MM.1S (cell line): Measurements from ENCODE around the gene ENHO.
A peak's percentile ranks its signal among the peaks of the same experiment; 100 is the strongest.

Experiments used
- DNase-seq: peaks from one replicate; pipeline ENCODE4 v3.0.0-alpha.2; 2015
- H2AFZ ChIP-seq: fragments of 300-600 bp; sonication (generic); 2 replicates; pipeline ENCODE4 v1.6.0; 2016; ENCODE audit warnings: antibody characterized with exemption, low read length
- H3F3A ChIP-seq: fragments of 300-600 bp; sonication (generic); 2 replicates; pipeline ENCODE4 v1.6.1; 2016; ENCODE audit warnings: mild to moderate bottlenecking, antibody characterized with exemption, low read length, moderate library complexity, mixed read lengths; ENCODE audit not compliant: insufficient read depth
- H3K27ac ChIP-seq: fragments of 300-600 bp; sonication (generic); 2 replicates; pipeline ENCODE4 v1.5.1; 2016; ENCODE audit warnings: mild to moderate bottlenecking, low read length
- H3K27me3 ChIP-seq: fragments of 300-600 bp; sonication (generic); replicated peaks from 2 replicates; pipeline ENCODE4 v1.6.0; 2016; ENCODE audit warnings: low read length; ENCODE audit not compliant: insufficient read depth
- H3K36me3 ChIP-seq: fragments of 300-600 bp; sonication (generic); replicated peaks from 2 replicates; pipeline ENCODE4 v1.6.1; 2016; ENCODE audit warnings: mild to moderate bottlenecking, low read length, mixed read lengths; ENCODE audit not compliant: insufficient read depth
- H3K4me1 ChIP-seq: fragments of 300-600 bp; sonication (generic); 2 replicates; pipeline ENCODE4 v1.6.1; 2016; ENCODE audit warnings: low read length, mixed read lengths
- H3K4me2 ChIP-seq: fragments of 300-600 bp; sonication (generic); 2 replicates; pipeline ENCODE4 v1.6.0; 2016; ENCODE audit warnings: low read depth, low read length
- H3K4me3 ChIP-seq: fragments of 300-600 bp; sonication (generic); 2 replicates; pipeline ENCODE4 v1.5.1; 2016; ENCODE audit warnings: low read length, mixed read lengths
- H3K79me2 ChIP-seq: fragments of 300-600 bp; sonication (generic); 2 replicates; pipeline ENCODE4 v1.6.1; 2016; ENCODE audit warnings: mixed run types, low read length, mixed read lengths
- H3K9ac ChIP-seq: fragments of 300-600 bp; sonication (generic); 2 replicates; pipeline ENCODE4 v1.6.1; 2016; ENCODE audit warnings: low read length, mixed read lengths
- H3K9me2 ChIP-seq: fragments of 300-600 bp; sonication (generic); replicated peaks from 2 replicates; pipeline ENCODE4 v1.6.1; 2016; ENCODE audit warnings: mild to moderate bottlenecking, low read length, mixed read lengths; ENCODE audit not compliant: insufficient read depth
- H3K9me3 ChIP-seq: fragments of 300-600 bp; sonication (generic); replicated peaks from 2 replicates; pipeline ENCODE4 v1.6.1; 2016; ENCODE audit warnings: mild to moderate bottlenecking, low read length, mixed read lengths; ENCODE audit not compliant: insufficient read depth
- H4K20me1 ChIP-seq: fragments of 300-600 bp; sonication (generic); 2 replicates; pipeline ENCODE4 v1.6.1; 2016; ENCODE audit warnings: mild to moderate bottlenecking, low read length, moderate library complexity, mixed read lengths; ENCODE audit not compliant: insufficient read depth
- EZH2 ChIP-seq: fragments of 300-600 bp; sonication (generic); optimal IDR thresholded peaks from 2 replicates; pipeline ENCODE3; 2017; ENCODE audit warnings: low read depth, mild to moderate bottlenecking, antibody characterized with exemption, low read length, mixed read lengths
- EZH2phosphoT487 ChIP-seq: fragments of 300-600 bp; sonication (generic); IDR thresholded peaks from 2 replicates; pipeline ENCODE4 v1.6.1; 2018; ENCODE audit warnings: antibody characterized with exemption, low read length
- TF ChIP-seq, protein P1 (sequence below): fragments of 300-600 bp; sonication (generic); IDR thresholded peaks from 2 replicates; pipeline ENCODE4 v1.5.1; 2016; ENCODE audit warnings: antibody characterized with exemption, low read length, mixed read lengths

Gene ENHO

GRCh38 chr9:34519321-34520020 lies 3.3 kb downstream of the ENHO start:
- no peak overlapping the region for H3K4me2 ChIP-seq
- H3K9me3 ChIP-seq, result no peaks in the 10 kb centered on the region
- no peaks in the 10 kb centered on the region for H3K36me3 ChIP-seq
- H4K20me1 ChIP-seq, result no peaks in the 10 kb centered on the region
- TF ChIP-seq, protein P1, sequence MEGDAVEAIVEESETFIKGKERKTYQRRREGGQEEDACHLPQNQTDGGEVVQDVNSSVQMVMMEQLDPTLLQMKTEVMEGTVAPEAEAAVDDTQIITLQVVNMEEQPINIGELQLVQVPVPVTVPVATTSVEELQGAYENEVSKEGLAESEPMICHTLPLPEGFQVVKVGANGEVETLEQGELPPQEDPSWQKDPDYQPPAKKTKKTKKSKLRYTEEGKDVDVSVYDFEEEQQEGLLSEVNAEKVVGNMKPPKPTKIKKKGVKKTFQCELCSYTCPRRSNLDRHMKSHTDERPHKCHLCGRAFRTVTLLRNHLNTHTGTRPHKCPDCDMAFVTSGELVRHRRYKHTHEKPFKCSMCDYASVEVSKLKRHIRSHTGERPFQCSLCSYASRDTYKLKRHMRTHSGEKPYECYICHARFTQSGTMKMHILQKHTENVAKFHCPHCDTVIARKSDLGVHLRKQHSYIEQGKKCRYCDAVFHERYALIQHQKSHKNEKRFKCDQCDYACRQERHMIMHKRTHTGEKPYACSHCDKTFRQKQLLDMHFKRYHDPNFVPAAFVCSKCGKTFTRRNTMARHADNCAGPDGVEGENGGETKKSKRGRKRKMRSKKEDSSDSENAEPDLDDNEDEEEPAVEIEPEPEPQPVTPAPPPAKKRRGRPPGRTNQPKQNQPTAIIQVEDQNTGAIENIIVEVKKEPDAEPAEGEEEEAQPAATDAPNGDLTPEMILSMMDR, result peak; percentile 13; the same call in 1 of the 2 replicates
- no peak for TF ChIP-seq EZH2
- H3K4me3 ChIP-seq, result no peak overlapping the region
- H3K79me2 ChIP-seq, result no peaks in the 10 kb centered on the region
- no peaks in the 10 kb centered on the region for H3K9me2 ChIP-seq
- H2AFZ ChIP-seq, result no peak overlapping the region
- H3K9ac ChIP-seq, result no peak overlapping the region
- 0 out of 2 replicates have a peak, but pooled peaks cover 4% of the 10 kb centered on the region for H3K4me1 ChIP-seq
- no peak overlapping the region for H3K27ac ChIP-seq
- peaks cover 17% of the 10 kb centered on the region for H3K27me3 ChIP-seq
- 0 out of 2 replicates have a peak, but pooled peaks cover 3% of the 10 kb centered on the region for H3F3A ChIP-seq
- DNase-seq, result no peak

DNA sequence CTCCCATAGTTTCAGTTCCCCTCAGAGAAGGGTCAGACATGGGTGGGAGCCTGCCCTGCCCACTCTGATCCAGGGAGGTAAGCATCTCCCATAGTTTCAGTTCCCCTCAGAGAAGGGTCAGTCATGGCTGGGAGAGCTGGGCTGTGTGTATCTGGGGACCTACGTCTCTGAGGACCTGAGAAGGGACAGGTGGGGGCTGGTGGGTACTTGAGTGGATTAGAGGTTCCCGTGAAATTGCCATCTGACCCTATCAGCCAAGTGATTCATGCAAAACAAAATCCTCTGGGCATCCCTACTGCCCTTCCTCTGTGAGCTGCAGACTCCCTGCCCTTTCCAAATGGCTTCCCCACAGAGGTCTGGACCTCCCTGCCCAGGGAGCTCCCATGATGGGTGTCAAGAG lies 3.9 kb downstream of the ENHO start:
- 0 out of 2 replicates have a peak, but pooled peaks cover 4% of the 10 kb centered on the region for H3K4me1 ChIP-seq
- H3K9ac ChIP-seq, result no peak overlapping the region
- TF ChIP-seq EZH2phosphoT487 (no peak), EZH2 (no peak)
- TF ChIP-seq, protein P1, result no peak
- no peak overlapping the region for H3K27ac ChIP-seq
- H4K20me1 ChIP-seq, result no peaks in the 10 kb centered on the region
- H3K27me3 ChIP-seq, result peaks cover 12% of the 10 kb centered on the region; the same call in 1 of the 2 replicates
- H3K9me2 ChIP-seq, result no peaks in the 10 kb centered on the region
- no peaks in the 10 kb centered on the region for H3K36me3 ChIP-seq
- H3F3A ChIP-seq, result 0 out of 2 replicates have a peak, but pooled peaks cover 3% of the 10 kb centered on the region
- H3K4me3 ChIP-seq, result no peak overlapping the region
- DNase-seq, result no peak
- no peaks in the 10 kb centered on the region for H3K79me2 ChIP-seq
- no peak overlapping the region for H3K4me2 ChIP-seq
- H2AFZ ChIP-seq, result no peak overlapping the region
- H3K9me3 ChIP-seq, result no peaks in the 10 kb centered on the region

DNA sequence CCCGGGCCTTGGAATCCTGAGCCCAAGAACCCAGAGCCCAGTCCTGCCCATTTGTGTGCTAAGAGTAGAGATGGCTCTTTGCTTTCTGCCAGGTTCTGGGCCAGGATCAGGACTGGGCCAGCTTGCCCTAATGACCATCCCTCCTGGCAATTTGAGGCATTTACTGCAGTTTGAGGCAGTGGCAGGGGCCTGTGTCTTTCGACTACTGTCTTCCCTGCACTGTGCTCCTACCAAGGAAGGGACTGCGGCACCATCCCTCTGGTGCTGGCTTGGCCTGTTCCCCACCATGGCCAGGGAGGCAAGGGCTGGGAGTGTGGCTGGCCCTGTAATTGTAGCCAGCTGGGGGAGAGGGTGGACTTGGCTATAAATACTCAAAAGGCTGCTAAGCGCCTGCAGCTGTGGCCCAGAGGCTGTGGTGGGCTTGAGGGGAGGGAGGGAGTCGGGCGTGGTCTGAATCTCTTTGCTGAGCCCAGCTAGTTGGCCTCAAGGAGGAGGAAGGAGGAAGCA lies 4.6 kb downstream of the ENHO start:
- Histone ChIP-seq H3K79me2 (no peaks in the 10 kb centered on the region), H3K36me3 (no peaks in the 10 kb centered on the region), H3K9ac (no peak overlapping the region), H3K4me3 (no peak overlapping the region), H2AFZ (no peak overlapping the region), H3K4me2 (no peak overlapping the region), H3K9me2 (no peaks in the 10 kb centered on the region), H3K27me3 (peaks cover 12% of the 10 kb centered on the region; the same call in 1 of the 2 replicates), H4K20me1 (no peaks in the 10 kb centered on the region), H3F3A (0 out of 2 replicates have a peak, but pooled peaks cover 3% of the 10 kb centered on the region), H3K9me3 (no peaks in the 10 kb centered on the region), H3K4me1 (no peaks in the 10 kb centered on the region), H3K27ac (no peak overlapping the region)
- TF ChIP-seq EZH2phosphoT487 (no peak), EZH2 (no peak)
- TF ChIP-seq, protein P1, result no peak
- DNase-seq, result no peak
